Stimulated activated CD8-positive, alpha-beta memory T cell treated with anti-CD3 and anti-CD28 coated beads, Interleukin-4, amount 100 ng/mL, for 1 hour (primary cell): ENCODE results near the gene MYO15A.
A peak's percentile ranks its signal among the peaks of the same experiment; 100 is the strongest.
"Not testable (repeated sequence)": the region's sequence is repeated elsewhere in the genome, so short reads cannot be mapped to it uniquely, and the experiment has no call there.

Experiments used
- DNase-seq, 2 donors: peaks; one replicate each; pipeline ENCODE4 v3.0.0-alpha.2; 2020; ENCODE audit warnings: low read depth in 2 of 2, low spot score in 1 of 2

The MYO15A gene

GRCh38 chr17:18216906-18217305 is 108.3 kb downstream of the MYO15A start:
- DNase-seq: not testable (repeated sequence)

GRCh38 chr17:18217412-18218015 is 109.0 kb downstream of the MYO15A start:
- DNase-seq: peak; percentile 53 to 60

DNA sequence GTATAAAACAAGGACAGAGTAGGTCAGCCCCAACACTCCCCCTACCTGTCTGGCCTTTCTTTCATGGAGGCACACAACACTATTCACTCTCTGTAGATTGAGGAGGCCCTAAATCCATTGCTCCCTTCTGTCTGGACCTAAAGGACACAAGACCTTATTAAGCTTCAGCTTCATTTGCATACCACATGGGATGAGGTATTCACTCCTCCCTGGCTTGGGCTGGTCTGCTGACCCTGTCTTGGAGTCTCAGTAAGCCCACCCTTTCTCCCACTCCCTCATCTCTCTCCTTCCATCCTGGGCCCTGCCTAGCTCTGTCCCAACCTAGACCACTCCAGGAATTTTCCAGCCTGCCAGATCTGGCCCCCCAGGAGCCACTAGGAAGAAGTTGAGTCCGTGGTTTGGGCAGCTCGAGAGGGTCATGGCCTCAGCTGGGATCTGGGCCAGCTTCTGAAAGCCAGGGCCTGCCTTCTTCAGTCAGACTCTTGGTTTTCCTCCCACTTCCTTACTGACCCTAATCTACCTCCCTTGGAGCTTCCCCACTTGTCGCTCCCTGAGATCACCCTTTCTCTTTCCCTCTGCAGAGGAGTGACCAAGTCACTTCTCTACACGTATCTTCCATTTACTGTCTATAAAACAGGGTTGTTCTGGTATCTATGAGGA is 110.3 kb downstream of the MYO15A start:
- DNase-seq: no peak

DNA sequence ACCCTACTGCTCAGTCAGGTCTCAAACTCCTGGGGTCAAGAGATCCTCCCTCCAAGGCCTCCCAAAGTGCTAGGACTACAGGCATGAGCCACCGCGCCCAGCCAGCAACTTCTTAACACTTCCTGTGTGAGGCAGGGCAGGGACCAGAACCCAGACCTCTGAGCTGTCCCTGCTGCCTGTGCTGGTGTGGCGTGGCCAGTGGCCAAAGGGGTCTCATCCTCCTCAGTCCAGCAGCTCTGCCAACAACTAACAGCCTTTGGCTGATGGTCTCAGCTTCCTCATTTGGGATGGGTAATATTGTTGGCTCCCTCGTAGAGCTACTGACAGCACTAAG is 115.5 kb downstream of the MYO15A start:
- DNase-seq: no peak

GRCh38 chr17:18224387-18225120 is 116.0 kb downstream of the MYO15A start:
- DNase-seq: no peak

GRCh38 chr17:18225121-18225641 is 116.6 kb downstream of the MYO15A start, which contains the start of gene LLGL1:
LLGL1 (plus strand) TSS chr17:18225635; CDS start chr17:18225683, 48 bp downstream.
- peak; percentile 87 to 91 for DNase-seq

GRCh38 chr17:18225642-18226283 is 117.2 kb downstream of the MYO15A start:
- DNase-seq: no peak

DNA sequence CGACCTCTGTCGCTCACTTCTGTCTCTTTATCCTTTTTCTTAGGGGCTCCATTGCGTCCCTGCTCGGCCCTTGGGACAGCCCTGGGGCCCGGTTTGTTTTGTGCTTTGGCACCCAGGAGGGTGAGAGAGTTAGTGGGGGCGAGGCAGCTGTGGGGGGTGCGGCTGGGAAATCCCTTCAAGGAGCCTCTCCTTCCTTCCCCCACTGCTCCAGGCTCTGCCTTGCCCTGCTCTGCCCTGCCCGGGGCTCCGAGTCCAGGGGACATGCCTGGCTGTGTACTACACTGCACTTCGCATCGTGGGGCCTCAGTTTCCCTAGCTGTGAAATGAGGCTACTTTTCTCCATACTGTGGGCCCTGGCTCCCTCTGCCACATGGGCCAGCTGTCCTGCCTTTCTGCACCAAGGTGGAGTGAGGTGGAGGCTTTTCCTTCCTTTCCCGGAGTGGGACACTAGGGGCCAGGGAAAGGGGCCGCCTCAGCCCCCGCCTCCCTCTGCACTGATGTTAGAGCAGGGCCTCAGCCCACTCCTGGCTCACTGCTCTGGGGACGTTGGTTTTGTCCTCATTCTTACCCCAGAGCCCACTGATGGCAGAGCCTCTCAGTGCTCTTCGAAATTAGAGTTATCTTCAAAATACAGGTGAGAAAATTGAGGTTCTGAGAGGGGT is 117.9 kb downstream of the MYO15A start:
- no peak for DNase-seq

DNA sequence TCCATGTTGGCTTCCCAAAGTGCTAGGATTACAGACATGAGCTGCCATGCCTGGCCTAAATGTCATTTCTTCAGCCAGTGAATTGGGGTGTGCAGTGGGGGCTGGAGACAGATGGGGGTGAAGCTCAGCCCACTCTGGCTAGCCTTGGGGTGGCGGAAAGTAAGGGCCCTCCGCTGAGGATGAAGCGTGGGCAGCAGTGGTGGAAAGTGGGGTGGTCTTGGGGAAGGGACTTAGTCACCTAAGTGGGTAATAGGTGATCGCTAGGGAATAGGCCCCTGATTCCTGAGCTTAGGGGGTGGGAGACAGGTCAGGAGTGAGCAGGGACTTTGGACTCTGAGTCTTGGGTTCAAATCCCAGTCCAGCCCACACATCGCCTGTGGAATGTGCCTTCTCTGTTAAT is 119.1 kb downstream of the MYO15A start:
- no peak for DNase-seq

GRCh38 chr17:18228176-18228682 is 119.7 kb downstream of the MYO15A start:
- DNase-seq: no peak

GRCh38 chr17:18229254-18229653 is 120.7 kb downstream of the MYO15A start:
- no peak for DNase-seq
